IMR-90 (cell line): ENCODE results near the gene FAM234B. TPM values are rescaled to one million over a fixed set of nuclear protein-coding genes. Genes with fewer than 3 reads are reported as not detected.

Experiments
- ATAC-seq: fragments of 200-7000 bp; cut with Tn5 transposase; 2 replicates; pipeline ENCODE4 v1.9.1; 2020; ENCODE audit warnings: low read depth, mild to moderate bottlenecking, moderate library complexity
- BruUV-seq: library from RNA; stranded (reverse); fragments of 400-500 nt; replicated peaks from 2 replicates; lab custom pipeline; 2021; lab: Mats Ljungman, UMichigan
- CTCF ChIA-PET: fragments of 300-600 bp; formaldehyde crosslinking; extraction: SDS; loops from one replicate; lab custom pipeline; 2021; ENCODE audit warnings: antibody characterized with exemption; lab: Yijun Ruan, JAX
- POLR2A ChIA-PET: fragments of 300-600 bp; sonication (Branson Sonifier 250); formaldehyde crosslinking; loops from one replicate; lab custom pipeline; 2022; ENCODE audit warnings: antibody characterized with exemption; ENCODE audit not compliant: unreplicated experiment; lab: Charles Lee
- DNase-seq: peaks from one replicate; pipeline ENCODE4 v3.0.0; 2013
- H2AFZ ChIP-seq: replicated peaks from 2 replicates; pipeline ENCODE3; 2013; ENCODE audit warnings: low read length, mild to moderate bottlenecking; ENCODE audit not compliant: poor library complexity
- H2AK5ac ChIP-seq: 2 replicates; pipeline ENCODE4 v1.6.1; 2013; ENCODE audit warnings: low read depth, low read length, inconsistent platforms
- H2AK9ac ChIP-seq: replicated peaks from 2 replicates; pipeline ENCODE3; 2013; ENCODE audit warnings: mild to moderate bottlenecking, low read depth, low read length, moderate library complexity; ENCODE audit not compliant: poor library complexity
- H2BK120ac ChIP-seq: 2 replicates; pipeline ENCODE4 v1.6.1; 2013; ENCODE audit warnings: low read depth, low read length, inconsistent platforms
- H2BK15ac ChIP-seq: 3 replicates; pipeline ENCODE4 v1.6.1; 2013; ENCODE audit warnings: low read depth, low read length, inconsistent platforms
- H2BK20ac ChIP-seq: 2 replicates; pipeline ENCODE4 v1.6.1; 2013; ENCODE audit warnings: low read depth, mild to moderate bottlenecking, inconsistent platforms, low read length, moderate library complexity
- H2BK5ac ChIP-seq: 2 replicates; pipeline ENCODE4 v1.6.1; 2013; ENCODE audit warnings: mild to moderate bottlenecking, low read depth, low read length, inconsistent platforms; ENCODE audit not compliant: poor library complexity, severe bottlenecking
- H3K14ac ChIP-seq: replicated peaks from 2 replicates; pipeline ENCODE4 v1.6.1; 2013; ENCODE audit warnings: low read depth, low read length, inconsistent platforms
- H3K18ac ChIP-seq: 2 replicates; pipeline ENCODE4 v1.6.1; 2013; ENCODE audit warnings: low read depth, low read length, control low read depth
- H3K23ac ChIP-seq: 2 replicates; pipeline ENCODE4 v1.6.1; 2013; ENCODE audit warnings: low read depth, low read length, inconsistent platforms
- H3K27ac ChIP-seq: 2 replicates; pipeline ENCODE4 v1.5.1; 2013; ENCODE audit warnings: mild to moderate bottlenecking, control low read depth, low read length; ENCODE audit not compliant: insufficient read depth
- H3K27me3 ChIP-seq: 2 replicates; pipeline ENCODE4 v1.6.1; 2013; ENCODE audit warnings: low read length; ENCODE audit not compliant: control insufficient read depth, insufficient read depth
- H3K36me3 ChIP-seq: 2 replicates; pipeline ENCODE4 v1.6.1; 2013; ENCODE audit warnings: low read length, mixed read lengths; ENCODE audit not compliant: control insufficient read depth, insufficient read depth
- H3K4ac ChIP-seq: 2 replicates; pipeline ENCODE4 v1.6.1; 2013; ENCODE audit warnings: low read depth, low read length, inconsistent platforms
- H3K4me1 ChIP-seq: 2 replicates; pipeline ENCODE4 v1.6.1; 2013; ENCODE audit warnings: low read length, mixed read lengths; ENCODE audit not compliant: control insufficient read depth, insufficient read depth
- H3K4me2 ChIP-seq: 2 replicates; pipeline ENCODE4 v1.6.1; 2013; ENCODE audit warnings: low read depth, mild to moderate bottlenecking, control low read depth, low read length, moderate library complexity
- H3K4me3 ChIP-seq: 2 replicates; pipeline ENCODE4 v1.5.1; 2013; ENCODE audit warnings: low read depth, mild to moderate bottlenecking, control low read depth, low read length, moderate library complexity; ENCODE audit not compliant: insufficient read depth
- H3K56ac ChIP-seq: 2 replicates; pipeline ENCODE4 v1.6.1; 2013; ENCODE audit warnings: low read length, inconsistent platforms; ENCODE audit not compliant: insufficient read depth; ENCODE audit errors: extremely low read depth
- H3K79me1 ChIP-seq, 2 experiments: 2 replicates each; pipeline ENCODE4 v1.6.1; 2013; ENCODE audit warnings: low read length in 2 of 2, inconsistent platforms in 1 of 2, low read depth in 1 of 2
- H3K9ac ChIP-seq: 2 replicates; pipeline ENCODE4 v1.6.1; 2013; ENCODE audit warnings: low read depth, low read length, control low read depth
- H3K9me1 ChIP-seq: 2 replicates; pipeline ENCODE4 v1.6.1; 2013; ENCODE audit warnings: low read length, inconsistent platforms; ENCODE audit not compliant: insufficient read depth
- H3K9me3 ChIP-seq: 2 replicates; pipeline ENCODE4 v1.6.1; 2013; ENCODE audit warnings: low read length; ENCODE audit not compliant: control insufficient read depth, insufficient read depth
- H4K20me1 ChIP-seq: 2 replicates; pipeline ENCODE4 v1.6.1; 2013; ENCODE audit warnings: low read length, inconsistent platforms; ENCODE audit not compliant: insufficient read depth
- H4K5ac ChIP-seq: 2 replicates; pipeline ENCODE4 v1.6.1; 2013; ENCODE audit warnings: mild to moderate bottlenecking, low read depth, low read length, control low read depth
- H4K8ac ChIP-seq, 2 experiments: 2 replicates each; pipeline ENCODE4 v1.6.1; 2013; ENCODE audit warnings: low read depth in 2 of 2, low read length in 2 of 2, control low read depth in 1 of 2, inconsistent platforms in 1 of 2
- H4K91ac ChIP-seq: 2 replicates; pipeline ENCODE4 v1.6.1; 2013; ENCODE audit warnings: low read depth, low read length, inconsistent platforms; ENCODE audit not compliant: insufficient read depth
- BHLHE40 ChIP-seq: fragments of 150-350 bp; IDR thresholded peaks from 2 replicates; pipeline ENCODE4 v1.6.1; 2016; ENCODE audit warnings: mild to moderate bottlenecking, low read depth, low read length
- ELK1 ChIP-seq: fragments of 150-350 bp; IDR thresholded peaks from 2 replicates; pipeline ENCODE4 v1.6.1; 2016; ENCODE audit warnings: low read depth, mild to moderate bottlenecking, low read length, moderate library complexity, borderline replicate concordance
- FOS ChIP-seq: fragments of 150-350 bp; IDR thresholded peaks from 2 replicates; pipeline ENCODE4 v1.6.1; 2016; ENCODE audit warnings: low read depth, low read length
- WGBS, 2 experiments: methylation state at CpG; one replicate each; pipeline versions ENCODE4 v1.1.5 to v1.1.7; 2013; ENCODE audit warnings: missing lambda C conversion rate in 2 of 2; ENCODE audit not compliant: insufficient read length in 1 of 2; ENCODE audit errors: extremely low coverage in 2 of 2; 5-methylcytosine and 5-hydroxymethylcytosine counted together
- dilution Hi-C: fragments of 300-500 bp; cut with HindIII; formaldehyde crosslinking; loops from one replicate; pipeline ENCODE4 v1.14.3; 2018; ENCODE audit warnings: low sequenced_read_pairs; ENCODE audit not compliant: unreplicated experiment
- in situ Hi-C: fragments of 300-500 bp; cut with MboI; formaldehyde crosslinking; loops from 3 replicates; pipeline ENCODE4 v1.14.3; 2019; ENCODE audit warnings: low sequenced_read_pairs, inconsistent platforms, mixed read lengths
- intact Hi-C: fragments of 100-400 bp; cut with micrococcal nuclease; formaldehyde crosslinking; loops from 2 replicates; pipeline ENCODE4 v1.10.0; 2022
- polyA plus RNA-seq, 3 experiments: library from polyadenylated mRNA; depleted of rRNA; stranded (reverse); fragments of >200 nt; gene quantifications; 2 replicates each; pipeline ENCODE4 v1.2.3, GENCODE V29; 2012; ENCODE audit warnings: low replicate concordance in 1 of 3
- total RNA-seq: library from RNA; depleted of rRNA; stranded (reverse); fragments of >200 nt; gene quantifications from 2 replicates; pipeline ENCODE4 v1.2.3, GENCODE V29; 2012

Gene FAM234B
- total and polyA plus RNA-seq, 2 of the 4 experiments (the other 2 are of a cell fraction): 3.6 to 8.6 TPM

DNA sequence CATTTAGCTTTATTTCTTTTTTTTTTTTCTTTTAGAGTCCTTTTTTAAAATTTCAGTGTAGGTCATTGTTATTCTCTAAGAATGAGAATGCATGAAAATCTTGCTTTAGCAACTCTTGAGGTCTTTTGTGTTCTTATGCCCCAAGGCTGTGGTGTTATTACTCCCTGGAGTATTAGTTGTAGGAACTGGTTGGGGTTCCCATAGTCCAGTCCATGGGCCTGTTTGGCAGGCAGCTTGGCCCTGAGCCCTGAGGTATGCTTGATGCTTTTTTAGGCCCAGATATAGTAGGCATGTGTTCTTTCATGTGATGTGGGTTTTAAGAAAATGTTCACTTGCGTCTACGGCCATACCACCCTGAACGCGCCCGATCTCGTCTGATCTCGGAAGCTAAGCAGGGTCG is 1.6 kb downstream of the FAM234B start:
- Histone ChIP-seq H2AFZ (no peak overlapping the region), H2AK5ac (no peak overlapping the region), H3K4me1 (peaks cover 2% of the 10 kb centered on the region; the same call in 1 of the 2 replicates), H2BK15ac (no peak overlapping the region), H2BK20ac (no peak overlapping the region), H4K20me1 (no peaks in the 10 kb centered on the region), H3K23ac (no peak overlapping the region), H3K27me3 (no peaks in the 10 kb centered on the region), H3K9me1 (no peaks in the 10 kb centered on the region), H3K27ac (no peak overlapping the region), H4K5ac (no peak overlapping the region), H3K79me1 (peaks cover 9 to 11% of the 10 kb centered on the region in 2 experiments; a peak in 3 of 4 replicates), H4K8ac (no peak overlapping the region), H4K91ac (no peak overlapping the region), H3K18ac (no peak overlapping the region), H3K14ac (no peak overlapping the region), H2BK5ac (no peak overlapping the region), H3K4me3 (no peak overlapping the region), H3K9me3 (no peaks in the 10 kb centered on the region), H3K4me2 (no peak overlapping the region), H3K9ac (no peak overlapping the region), H2BK120ac (no peak overlapping the region), H2AK9ac (no peak overlapping the region), H3K36me3 (no peaks in the 10 kb centered on the region), H3K4ac (no peak overlapping the region), H3K56ac (no peak overlapping the region)
- in situ Hi-C loops (loop anchor here (25.0 kb wide), 1 partner anchor 491 kb away; no protein-coding TSS in a partner anchor), dilution Hi-C loops (no loop called here), intact Hi-C loops (no loop called here)
- ATAC-seq (no peak), DNase-seq (no peak)
- no peak for TF ChIP-seq ELK1
- TF ChIP-seq FOS: no peak
- TF ChIP-seq BHLHE40: no peak
- ChIA-PET POLR2A (no interaction called here), CTCF (interaction anchor here (1.5 kb wide), 1 partner anchor 22 kb away, joined by 4 read pairs; no protein-coding TSS in a partner anchor)
- BruUV-seq: no TSS peak
- WGBS, 2 experiments: no CpG with 5 or more reads among the region's 8 CpGs
